Loucy (cell line): ENCODE results near the gene RIPK3.

Source experiments
- CTCF ChIP-seq: fragments of 200-600 bp; sonication (generic); conservative IDR thresholded peaks from 2 replicates; pipeline ENCODE4 v1.5.1; 2014; ENCODE audit warnings: mild to moderate bottlenecking, antibody characterized with exemption, low read length
- EZH2phosphoT487 ChIP-seq: fragments of 200-600 bp; IDR thresholded peaks from 2 replicates; pipeline ENCODE4 v1.6.1; 2018; ENCODE audit warnings: antibody characterized with exemption, mild to moderate bottlenecking, moderate library complexity, borderline replicate concordance

- TF ChIP-seq CTCF (peak; percentile 98), EZH2phosphoT487 (no peak)
Observed at GRCh38 chr14:24365600-24366412, 26.0 kb upstream of the RIPK3 start.
